Gastroesophageal sphincter (tissue), 3 donors: ENCODE data around the gene CMTM7.

Experiments used
- EP300 ChIP-seq: sonication (generic); formaldehyde crosslinking; IDR thresholded peaks from one replicate; pipeline ENCODE4 v1.6.1; 2017; ENCODE audit warnings: antibody characterized with exemption, mild to moderate bottlenecking
- POLR2A ChIP-seq, 2 donors: fragments of 450-650 bp; IDR thresholded peaks; one replicate each; pipeline ENCODE4 v1.6.1; 2017; ENCODE audit warnings: antibody characterized with exemption in 2 of 2, mild to moderate bottlenecking in 2 of 2, moderate library complexity in 1 of 2
- POLR2AphosphoS5 ChIP-seq: sonication (generic); formaldehyde crosslinking; IDR thresholded peaks from one replicate; pipeline ENCODE4 v1.6.1; 2017; ENCODE audit warnings: antibody characterized with exemption
- TF ChIP-seq, protein P1 (sequence below), 4 experiments: fragments of 200-600 bp in 2 of 4; fragments of 450-650 bp in 2 of 4; sonication (generic) in 1 of 4; IDR thresholded peaks; one replicate each; pipeline ENCODE4 v1.5.1; 2017 to 2019; ENCODE audit warnings: antibody characterized with exemption in 4 of 4, mild to moderate bottlenecking in 2 of 4, moderate library complexity in 2 of 4

DNA sequence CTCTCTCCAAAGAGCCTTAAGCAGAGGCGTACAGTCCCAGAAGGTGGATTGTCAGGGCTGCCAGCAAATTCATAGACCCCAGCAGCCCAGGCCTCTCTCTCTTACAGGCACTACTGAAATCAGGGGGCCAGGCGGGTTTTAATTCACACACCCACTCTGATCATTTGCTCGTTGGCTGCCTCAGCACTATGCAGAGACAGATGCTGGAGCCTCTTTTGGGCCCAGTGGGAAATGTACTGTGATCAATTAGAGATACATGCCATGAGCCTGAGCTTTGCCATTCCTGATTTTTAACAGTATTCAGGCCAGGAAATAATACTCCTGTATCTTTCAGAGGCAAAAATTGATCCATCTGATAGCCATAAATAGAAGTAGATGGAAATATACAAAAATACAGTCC, 58.0 kb downstream of the CMTM7 start:
- no peak for TF ChIP-seq POLR2A (IDR thresholded peaks at IDR 0.05)
- TF ChIP-seq, protein P1, sequence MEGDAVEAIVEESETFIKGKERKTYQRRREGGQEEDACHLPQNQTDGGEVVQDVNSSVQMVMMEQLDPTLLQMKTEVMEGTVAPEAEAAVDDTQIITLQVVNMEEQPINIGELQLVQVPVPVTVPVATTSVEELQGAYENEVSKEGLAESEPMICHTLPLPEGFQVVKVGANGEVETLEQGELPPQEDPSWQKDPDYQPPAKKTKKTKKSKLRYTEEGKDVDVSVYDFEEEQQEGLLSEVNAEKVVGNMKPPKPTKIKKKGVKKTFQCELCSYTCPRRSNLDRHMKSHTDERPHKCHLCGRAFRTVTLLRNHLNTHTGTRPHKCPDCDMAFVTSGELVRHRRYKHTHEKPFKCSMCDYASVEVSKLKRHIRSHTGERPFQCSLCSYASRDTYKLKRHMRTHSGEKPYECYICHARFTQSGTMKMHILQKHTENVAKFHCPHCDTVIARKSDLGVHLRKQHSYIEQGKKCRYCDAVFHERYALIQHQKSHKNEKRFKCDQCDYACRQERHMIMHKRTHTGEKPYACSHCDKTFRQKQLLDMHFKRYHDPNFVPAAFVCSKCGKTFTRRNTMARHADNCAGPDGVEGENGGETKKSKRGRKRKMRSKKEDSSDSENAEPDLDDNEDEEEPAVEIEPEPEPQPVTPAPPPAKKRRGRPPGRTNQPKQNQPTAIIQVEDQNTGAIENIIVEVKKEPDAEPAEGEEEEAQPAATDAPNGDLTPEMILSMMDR (IDR thresholded peaks at IDR 0.05): no peak
- no peak for TF ChIP-seq POLR2AphosphoS5
- TF ChIP-seq EP300: no peak
